Mesothelial cell of epicardium (in vitro differentiated cells): ENCODE data around the gene ZNF343. TPM values are rescaled to one million over a fixed set of nuclear protein-coding genes. Genes with fewer than 3 reads are reported as not detected.

Source experiments
- DNase-seq, 2 experiments: peaks; one replicate each; pipeline ENCODE4 v3.0.0; 2021; ENCODE audit warnings: low spot score in 2 of 2; ENCODE audit not compliant: unreplicated experiment in 2 of 2
- H3K27ac Mint-ChIP-seq: 2 replicates; pipeline ENCODE4 v1.8.0; 2021; ENCODE audit warnings: mixed read lengths
- H3K27me3 Mint-ChIP-seq: 2 replicates; pipeline ENCODE4 v1.8.0; 2021; ENCODE audit warnings: low read depth, mixed read lengths
- H3K36me3 Mint-ChIP-seq: 2 replicates; pipeline ENCODE4 v1.8.0; 2021; ENCODE audit warnings: mixed read lengths
- H3K4me1 Mint-ChIP-seq: 2 replicates; pipeline ENCODE4 v1.8.0; 2021; ENCODE audit warnings: mixed read lengths
- H3K4me3 Mint-ChIP-seq: 2 replicates; pipeline ENCODE4 v1.8.0; 2021; ENCODE audit warnings: mild to moderate bottlenecking, moderate library complexity, mixed read lengths
- H3K9me3 Mint-ChIP-seq: 2 replicates; pipeline ENCODE4 v1.8.0; 2021; ENCODE audit warnings: mixed read lengths
- CTCF ChIP-seq: fragments of 200-600 bp; sonication (generic); IDR thresholded peaks from one replicate; pipeline ENCODE4 v1.5.0; 2021; ENCODE audit warnings: antibody characterized with exemption; ENCODE audit not compliant: unreplicated experiment
- total RNA-seq: library from RNA; stranded (reverse); gene quantifications from 3 replicates; pipeline ENCODE4 v1.2.1, GENCODE V29; 2021

Gene ZNF343
- total RNA-seq, 1 donor from 2014 or later: 12.0 TPM

GRCh38 chr20:2518558-2518957, 9.8 kb upstream of the ZNF343 start:
- no peak for DNase-seq
- Mint-ChIP-seq H3K4me3 (no peak overlapping the region), H3K4me1 (no peaks in the 10 kb centered on the region), H3K36me3 (no peaks in the 10 kb centered on the region), H3K27me3 (peaks cover 56% of the 10 kb centered on the region), H3K9me3 (no peaks in the 10 kb centered on the region), H3K27ac (no peak overlapping the region)
- no peak for TF ChIP-seq CTCF

GRCh38 chr20:2518096-2518495, 9.4 kb upstream of the ZNF343 start:
- H3K9me3 Mint-ChIP-seq: no peaks in the 10 kb centered on the region
- H3K4me1 Mint-ChIP-seq: no peaks in the 10 kb centered on the region
- TF ChIP-seq CTCF: no peak
- no peaks in the 10 kb centered on the region for H3K36me3 Mint-ChIP-seq
- H3K27ac Mint-ChIP-seq: no peak overlapping the region
- DNase-seq: no peak
- no peak overlapping the region for H3K4me3 Mint-ChIP-seq
- peaks cover 60% of the 10 kb centered on the region for H3K27me3 Mint-ChIP-seq

- Mint-ChIP-seq H3K27ac (no peak overlapping the region), H3K4me1 (no peaks in the 10 kb centered on the region), H3K4me3 (no peak overlapping the region), H3K9me3 (no peaks in the 10 kb centered on the region), H3K36me3 (no peaks in the 10 kb centered on the region), H3K27me3 (peaks cover 62% of the 10 kb centered on the region)
- TF ChIP-seq CTCF: no peak
- no peak for DNase-seq
Measured at GRCh38 chr20:2516399-2516798, 7.7 kb upstream of the ZNF343 start.

GRCh38 chr20:2515203-2515602, 6.5 kb upstream of the ZNF343 start:
- Mint-ChIP-seq H3K27me3 (peaks cover 52% of the 10 kb centered on the region), H3K4me1 (no peaks in the 10 kb centered on the region), H3K27ac (no peak overlapping the region), H3K9me3 (no peaks in the 10 kb centered on the region), H3K36me3 (no peaks in the 10 kb centered on the region), H3K4me3 (no peak overlapping the region)
- no peak for DNase-seq
- no peak for TF ChIP-seq CTCF

- peak overlapping the region; percentile 19 for H3K4me3 Mint-ChIP-seq
- no peaks in the 10 kb centered on the region for H3K9me3 Mint-ChIP-seq
- DNase-seq: no peak
- no peak overlapping the region for H3K27ac Mint-ChIP-seq
- H3K4me1 Mint-ChIP-seq: peaks cover 12% of the 10 kb centered on the region
- H3K36me3 Mint-ChIP-seq: peaks cover 2% of the 10 kb centered on the region
- TF ChIP-seq CTCF: no peak
- H3K27me3 Mint-ChIP-seq: peaks cover 31% of the 10 kb centered on the region
Measured at GRCh38 chr20:2509794-2510193, 1.1 kb upstream of the ZNF343 start.

- H3K36me3 Mint-ChIP-seq: peaks cover 2% of the 10 kb centered on the region
- peak overlapping the region; percentile 97 for H3K27ac Mint-ChIP-seq
- peaks cover 12% of the 10 kb centered on the region for H3K4me1 Mint-ChIP-seq
- DNase-seq: no peak
- H3K27me3 Mint-ChIP-seq: peaks cover 29% of the 10 kb centered on the region
- H3K4me3 Mint-ChIP-seq: peak overlapping the region; percentile 100
- no peaks in the 10 kb centered on the region for H3K9me3 Mint-ChIP-seq
- no peak for TF ChIP-seq CTCF
Measured at GRCh38 chr20:2509468-2509781, 710 bp upstream of the ZNF343 start.
